ENCODE data around the gene SYCP2. TPM values are rescaled to one million over a fixed set of nuclear protein-coding genes. Genes with fewer than 3 reads are reported as not detected.
A peak's percentile ranks its signal among the peaks of the same experiment; 100 is the strongest.

SYCP2 gene
- polyA plus RNA-seq, 1 donor (not counting 4 experiments of a cell fraction or from before 2014, with no cell fraction given) = 0.12 TPM

- no peak overlapping the region for H2AFZ ChIP-seq (ENCODE audit: control insufficient read depth, low read length)
- H4K20me1 ChIP-seq (ENCODE audit: control insufficient read depth, extremely low read depth, insufficient read depth, low read length) = no peaks in the 10 kb centered on the region
- FAIRE-seq (no peak), DNase-seq (ENCODE audit: low read depth, low spot score) (no peak)
- H3K36me3 ChIP-seq (ENCODE audit: control insufficient read depth in 2 of 2, extremely low read depth in 1 of 2, insufficient read depth in 2 of 2, low read length in 2 of 2) = peaks cover 7 to 8% of the 10 kb centered on the region in 2 experiments
- no peak for TF ChIP-seq EZH2 (IDR thresholded peaks at IDR 0.05; ENCODE audit: low read length)
- TF ChIP-seq, protein P1, sequence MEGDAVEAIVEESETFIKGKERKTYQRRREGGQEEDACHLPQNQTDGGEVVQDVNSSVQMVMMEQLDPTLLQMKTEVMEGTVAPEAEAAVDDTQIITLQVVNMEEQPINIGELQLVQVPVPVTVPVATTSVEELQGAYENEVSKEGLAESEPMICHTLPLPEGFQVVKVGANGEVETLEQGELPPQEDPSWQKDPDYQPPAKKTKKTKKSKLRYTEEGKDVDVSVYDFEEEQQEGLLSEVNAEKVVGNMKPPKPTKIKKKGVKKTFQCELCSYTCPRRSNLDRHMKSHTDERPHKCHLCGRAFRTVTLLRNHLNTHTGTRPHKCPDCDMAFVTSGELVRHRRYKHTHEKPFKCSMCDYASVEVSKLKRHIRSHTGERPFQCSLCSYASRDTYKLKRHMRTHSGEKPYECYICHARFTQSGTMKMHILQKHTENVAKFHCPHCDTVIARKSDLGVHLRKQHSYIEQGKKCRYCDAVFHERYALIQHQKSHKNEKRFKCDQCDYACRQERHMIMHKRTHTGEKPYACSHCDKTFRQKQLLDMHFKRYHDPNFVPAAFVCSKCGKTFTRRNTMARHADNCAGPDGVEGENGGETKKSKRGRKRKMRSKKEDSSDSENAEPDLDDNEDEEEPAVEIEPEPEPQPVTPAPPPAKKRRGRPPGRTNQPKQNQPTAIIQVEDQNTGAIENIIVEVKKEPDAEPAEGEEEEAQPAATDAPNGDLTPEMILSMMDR (optimal IDR thresholded peaks at IDR 0.05 in 1 of 3, IDR thresholded peaks at IDR 0.05 in 1 of 3, conservative IDR thresholded peaks at IDR 0.05 in 1 of 3; ENCODE audit: extremely low read depth in 1 of 3, insufficient read depth in 2 of 3, low read length in 3 of 3) = peak in 2 of 3 experiments; percentile 39 to 47
- dilution Hi-C loops (cut with MboI; ENCODE audit: extremely low pct_ligation_motif_present, low sequenced_read_pairs) = no loop called here
- H3K4me3 ChIP-seq (ENCODE audit: control insufficient read depth in 2 of 3, extremely low read depth in 1 of 3, insufficient read depth in 2 of 3, low read depth in 1 of 3, low read length in 3 of 3) = no peak overlapping the region
- no peak overlapping the region for H3K9ac ChIP-seq (ENCODE audit: control insufficient read depth, extremely low read depth, insufficient read depth, low read length)
- no peaks in the 10 kb centered on the region for H3K9me1 ChIP-seq (ENCODE audit: control insufficient read depth, extremely low read depth, insufficient read depth, low read length)
- H3K4me2 ChIP-seq (ENCODE audit: control insufficient read depth, extremely low read depth, insufficient read depth, low read depth, low read length) = no peak overlapping the region
- no peaks in the 10 kb centered on the region for H3K79me2 ChIP-seq (ENCODE audit: control insufficient read depth, insufficient read depth, low read length)
- no peaks in the 10 kb centered on the region for H3K27me3 ChIP-seq (ENCODE audit: control insufficient read depth, extremely low read depth, insufficient read depth, low read length)
- H3K9me3 ChIP-seq (ENCODE audit: control insufficient read depth, low read depth, low read length) = no peaks in the 10 kb centered on the region
- H3K27ac ChIP-seq (ENCODE audit: control insufficient read depth, insufficient read depth, low read length) = no peak overlapping the region
- H3K4me1 ChIP-seq (ENCODE audit: control insufficient read depth, extremely low read depth, insufficient read depth, low read length) = no peaks in the 10 kb centered on the region
These were observed 15.6 kb upstream of the SYCP2 start for GRCh38 chr20:59948828-59949720.

DNA sequence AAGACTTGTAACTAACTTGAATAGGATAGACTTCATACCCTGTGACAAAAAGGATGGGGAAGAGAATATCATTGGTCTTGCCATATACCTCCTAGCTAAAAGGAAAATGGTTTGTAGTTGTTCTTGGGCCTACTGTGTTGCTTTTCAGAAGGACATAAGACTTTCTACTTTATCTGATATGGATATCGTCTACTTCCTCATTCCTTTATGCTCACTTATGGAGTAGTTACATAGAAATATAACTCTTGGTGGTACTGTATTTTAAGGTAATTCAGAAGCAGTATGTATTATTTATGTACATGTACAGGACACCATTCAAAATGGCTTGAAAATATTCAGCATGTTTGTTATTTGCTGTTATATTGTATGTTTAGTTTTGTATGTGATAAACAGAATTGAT, 14.8 kb upstream of the SYCP2 start:
- dilution Hi-C loops (cut with MboI; ENCODE audit: extremely low pct_ligation_motif_present, low sequenced_read_pairs) = no loop called here
- DNase-seq (ENCODE audit: low read depth, low spot score) (no peak), FAIRE-seq (no peak)
- Histone ChIP-seq H3K27me3 (ENCODE audit: control insufficient read depth, extremely low read depth, insufficient read depth, low read length) (no peaks in the 10 kb centered on the region), H3K4me2 (ENCODE audit: control insufficient read depth, extremely low read depth, insufficient read depth, low read depth, low read length) (no peak overlapping the region), H3K36me3 (ENCODE audit: control insufficient read depth in 2 of 2, extremely low read depth in 1 of 2, insufficient read depth in 2 of 2, low read length in 2 of 2) (peaks cover 7 to 9% of the 10 kb centered on the region in 2 experiments), H3K9ac (ENCODE audit: control insufficient read depth, extremely low read depth, insufficient read depth, low read length) (no peak overlapping the region), H3K9me1 (ENCODE audit: control insufficient read depth, extremely low read depth, insufficient read depth, low read length) (no peaks in the 10 kb centered on the region), H3K27ac (ENCODE audit: control insufficient read depth, insufficient read depth, low read length) (no peak overlapping the region), H2AFZ (ENCODE audit: control insufficient read depth, low read length) (no peak overlapping the region), H3K4me3 (ENCODE audit: control insufficient read depth in 2 of 3, extremely low read depth in 1 of 3, insufficient read depth in 2 of 3, low read depth in 1 of 3, low read length in 3 of 3) (no peak overlapping the region), H3K4me1 (ENCODE audit: control insufficient read depth, extremely low read depth, insufficient read depth, low read length) (no peaks in the 10 kb centered on the region), H3K9me3 (ENCODE audit: control insufficient read depth, low read depth, low read length) (no peaks in the 10 kb centered on the region), H4K20me1 (ENCODE audit: control insufficient read depth, extremely low read depth, insufficient read depth, low read length) (no peaks in the 10 kb centered on the region), H3K79me2 (ENCODE audit: control insufficient read depth, insufficient read depth, low read length) (no peaks in the 10 kb centered on the region)
- TF ChIP-seq EZH2 (IDR thresholded peaks at IDR 0.05; ENCODE audit: low read length) = no peak
- TF ChIP-seq, protein P1 (optimal IDR thresholded peaks at IDR 0.05 in 1 of 3, IDR thresholded peaks at IDR 0.05 in 1 of 3, conservative IDR thresholded peaks at IDR 0.05 in 1 of 3; ENCODE audit: extremely low read depth in 1 of 3, insufficient read depth in 2 of 3, low read length in 3 of 3) = no peak

Measured in keratinocyte (primary cell).